Measurements from ENCODE around the gene KY. TPM values are rescaled to one million over a fixed set of nuclear protein-coding genes. Genes with fewer than 3 reads are reported as not detected.
A peak's percentile ranks its signal among the peaks of the same experiment; 100 is the strongest.

Gene KY
- total RNA-seq, 2 donors from 2014 or later: 1.4 to 1.7 TPM

DNA sequence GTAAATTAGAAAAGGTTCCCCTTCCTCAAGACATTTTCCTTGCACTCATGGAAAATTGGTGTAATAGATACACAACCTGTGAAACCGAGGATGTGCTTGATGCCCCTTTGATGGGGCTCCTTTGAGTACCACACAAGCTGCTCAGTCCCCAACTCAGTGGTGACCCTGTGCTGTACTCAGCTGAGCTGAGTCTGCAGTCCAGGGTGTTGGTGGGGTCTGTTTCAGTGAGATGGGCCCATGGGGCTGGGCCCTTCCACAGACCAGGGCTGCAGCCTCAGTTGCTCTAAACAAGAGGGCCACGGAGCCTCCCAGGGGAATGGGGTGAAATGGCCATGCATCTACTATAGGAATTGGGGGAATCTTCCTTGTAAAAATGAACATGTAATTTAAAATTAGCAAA, 39.3 kb downstream of the KY start:
- WGBS: 92% methylated on average over 2 of the region's 2 CpGs
- no peaks in the 10 kb centered on the region for H3K4me1 ChIP-seq (replicated peaks)
- no peaks in the 10 kb centered on the region for H3K9me3 ChIP-seq
- intact Hi-C loops (cut with DNase I): no loop called here
- H3K36me3 ChIP-seq: no peaks in the 10 kb centered on the region
- TF ChIP-seq POLR2AphosphoS5 (IDR thresholded peaks at IDR 0.05): no peak
- TF ChIP-seq, protein P1, sequence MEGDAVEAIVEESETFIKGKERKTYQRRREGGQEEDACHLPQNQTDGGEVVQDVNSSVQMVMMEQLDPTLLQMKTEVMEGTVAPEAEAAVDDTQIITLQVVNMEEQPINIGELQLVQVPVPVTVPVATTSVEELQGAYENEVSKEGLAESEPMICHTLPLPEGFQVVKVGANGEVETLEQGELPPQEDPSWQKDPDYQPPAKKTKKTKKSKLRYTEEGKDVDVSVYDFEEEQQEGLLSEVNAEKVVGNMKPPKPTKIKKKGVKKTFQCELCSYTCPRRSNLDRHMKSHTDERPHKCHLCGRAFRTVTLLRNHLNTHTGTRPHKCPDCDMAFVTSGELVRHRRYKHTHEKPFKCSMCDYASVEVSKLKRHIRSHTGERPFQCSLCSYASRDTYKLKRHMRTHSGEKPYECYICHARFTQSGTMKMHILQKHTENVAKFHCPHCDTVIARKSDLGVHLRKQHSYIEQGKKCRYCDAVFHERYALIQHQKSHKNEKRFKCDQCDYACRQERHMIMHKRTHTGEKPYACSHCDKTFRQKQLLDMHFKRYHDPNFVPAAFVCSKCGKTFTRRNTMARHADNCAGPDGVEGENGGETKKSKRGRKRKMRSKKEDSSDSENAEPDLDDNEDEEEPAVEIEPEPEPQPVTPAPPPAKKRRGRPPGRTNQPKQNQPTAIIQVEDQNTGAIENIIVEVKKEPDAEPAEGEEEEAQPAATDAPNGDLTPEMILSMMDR (IDR thresholded peaks at IDR 0.05): no peak
- TF ChIP-seq POLR2A (IDR thresholded peaks at IDR 0.05): no peak
- H3K27me3 ChIP-seq (replicated peaks; ENCODE audit: insufficient read depth): no peaks in the 10 kb centered on the region
- H3K4me3 ChIP-seq: no peak overlapping the region
- DNase-seq (ENCODE audit: low spot score): no peak
- H3K27ac ChIP-seq: no peak overlapping the region

DNA sequence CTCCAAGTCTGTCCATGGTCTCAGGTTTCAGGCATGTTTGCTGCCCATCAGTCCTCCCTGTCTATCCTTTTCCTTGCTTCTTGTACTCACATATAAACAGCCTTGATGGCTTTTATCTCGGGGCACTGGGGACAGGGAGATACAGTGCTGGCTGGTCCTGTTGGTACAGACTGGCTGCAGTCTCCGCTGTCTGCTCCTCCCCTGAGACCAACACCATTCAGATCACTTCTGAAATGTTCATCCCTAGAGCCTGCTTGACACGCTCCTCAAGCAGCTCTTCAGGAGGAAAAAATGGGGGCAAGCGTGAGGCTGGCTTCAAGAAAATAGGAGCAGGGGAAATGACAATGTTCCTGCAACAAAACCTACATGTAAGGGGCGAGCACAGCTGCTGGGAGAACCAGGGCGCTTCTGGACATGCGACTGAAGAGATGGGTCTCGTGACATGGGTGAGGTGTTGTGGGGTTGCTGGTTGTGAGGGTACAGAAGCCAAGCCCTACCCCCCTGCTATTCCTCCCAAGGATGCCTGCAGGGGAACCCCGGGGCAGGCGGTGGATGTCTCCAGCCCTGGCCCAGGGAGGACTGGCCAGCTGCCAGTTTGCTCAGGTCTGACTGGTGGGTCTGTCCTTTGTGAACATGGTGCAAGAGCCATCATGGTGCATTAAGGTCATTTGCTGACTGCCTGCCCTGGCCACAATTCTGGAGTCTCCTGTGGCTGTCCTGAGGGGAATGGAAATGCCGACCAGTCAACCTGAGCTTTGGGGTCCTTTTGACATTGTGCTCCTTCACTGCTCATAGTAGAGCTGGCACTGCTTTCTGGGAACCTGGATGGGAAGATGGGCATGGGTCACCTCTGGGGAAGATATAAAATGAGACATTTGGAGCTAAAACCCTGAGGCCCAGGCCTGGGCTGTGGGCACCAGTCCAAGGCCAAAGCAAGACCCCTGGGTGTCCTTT, 40.1 kb downstream of the KY start:
- Histone ChIP-seq H3K27ac (no peak overlapping the region), H3K4me1 (replicated peaks) (no peaks in the 10 kb centered on the region), H3K9me3 (no peaks in the 10 kb centered on the region), H3K27me3 (replicated peaks; ENCODE audit: insufficient read depth) (no peaks in the 10 kb centered on the region), H3K4me3 (no peak overlapping the region), H3K36me3 (no peaks in the 10 kb centered on the region)
- TF ChIP-seq POLR2AphosphoS5 (IDR thresholded peaks at IDR 0.05) (no peak), POLR2A (IDR thresholded peaks at IDR 0.05) (no peak)
- TF ChIP-seq, protein P1 (IDR thresholded peaks at IDR 0.05): no peak
- intact Hi-C loops (cut with DNase I): no loop called here
- 78% methylated on average over 11 of the region's 11 CpGs for WGBS
- DNase-seq (ENCODE audit: low spot score): no peak

DNA sequence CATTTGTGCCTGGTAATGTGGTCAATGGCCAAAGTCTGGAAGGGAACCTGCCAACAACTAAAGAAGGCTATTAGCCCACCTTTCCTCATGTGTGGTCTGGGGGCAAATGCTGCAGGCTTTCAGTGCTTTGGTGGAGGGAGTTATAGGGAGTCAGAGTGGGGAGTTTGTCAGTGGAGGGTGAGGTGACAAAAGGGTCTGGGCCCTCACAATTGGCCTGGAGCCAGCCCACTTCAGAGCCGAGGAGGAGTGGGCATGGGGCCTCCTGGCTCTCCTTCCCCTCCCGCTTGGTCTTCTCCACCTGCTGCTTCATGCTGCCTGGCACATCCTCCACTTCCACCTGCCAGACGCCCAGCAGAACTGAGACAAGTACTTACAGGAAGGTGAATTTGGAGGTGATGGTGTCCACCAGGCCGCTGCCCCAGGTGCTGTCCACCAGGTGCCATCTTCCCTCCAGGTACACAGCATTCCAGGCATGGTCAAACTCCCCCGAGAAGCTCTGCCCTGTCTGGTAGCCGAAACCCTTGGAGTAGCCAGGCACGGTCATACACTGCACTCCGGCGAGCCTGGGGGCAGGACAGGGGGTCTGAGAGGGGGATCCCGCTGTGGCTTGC, 40.9 kb downstream of the KY start:
- Histone ChIP-seq H3K36me3 (no peaks in the 10 kb centered on the region), H3K27ac (no peak overlapping the region), H3K27me3 (replicated peaks; ENCODE audit: insufficient read depth) (no peaks in the 10 kb centered on the region), H3K9me3 (no peaks in the 10 kb centered on the region), H3K4me3 (no peak overlapping the region), H3K4me1 (replicated peaks) (no peaks in the 10 kb centered on the region)
- TF ChIP-seq, protein P1 (IDR thresholded peaks at IDR 0.05): no peak
- TF ChIP-seq POLR2AphosphoS5 (IDR thresholded peaks at IDR 0.05) (no peak), POLR2A (IDR thresholded peaks at IDR 0.05) (no peak)
- WGBS: 60% methylated on average over 10 of the region's 10 CpGs
- intact Hi-C loops (cut with DNase I): no loop called here
- DNase-seq (ENCODE audit: low spot score): peak; percentile 2

DNA sequence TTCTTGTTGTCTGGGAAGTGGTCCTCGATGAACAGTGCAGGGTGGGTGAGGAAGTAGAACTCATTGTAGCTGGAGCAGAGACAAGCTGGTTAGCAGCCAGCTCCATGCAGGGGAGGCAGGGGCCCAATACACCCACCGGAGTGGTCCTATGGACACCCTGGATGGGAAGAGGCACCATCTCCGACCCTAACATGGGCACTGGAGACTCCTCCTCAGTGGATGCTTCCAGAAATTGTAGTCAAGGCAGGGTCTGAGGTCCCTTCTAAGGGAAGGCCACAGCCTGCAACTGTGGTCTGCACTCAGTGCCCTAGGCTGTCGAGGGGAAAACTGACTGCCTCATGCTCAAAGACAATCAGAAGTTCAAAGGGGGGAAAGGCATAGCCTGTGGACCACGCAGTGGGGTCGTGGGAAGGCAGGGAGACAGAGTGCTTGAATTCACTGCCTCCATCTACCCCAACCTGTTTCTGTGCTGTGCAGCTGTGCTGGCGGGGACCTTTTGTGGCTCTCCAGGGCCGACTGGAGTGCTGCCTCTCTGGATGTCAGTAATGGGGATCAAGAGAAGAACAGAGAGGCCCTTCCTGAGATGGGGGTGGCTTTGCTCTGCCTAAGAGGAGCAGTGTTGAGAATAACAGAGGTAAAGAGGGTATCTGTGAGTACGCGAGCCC, 41.9 kb downstream of the KY start:
- Histone ChIP-seq H3K4me1 (replicated peaks) (no peaks in the 10 kb centered on the region), H3K27me3 (replicated peaks; ENCODE audit: insufficient read depth) (no peaks in the 10 kb centered on the region), H3K4me3 (no peak overlapping the region), H3K36me3 (no peaks in the 10 kb centered on the region), H3K27ac (no peak overlapping the region), H3K9me3 (no peaks in the 10 kb centered on the region)
- intact Hi-C loops (cut with DNase I): no loop called here
- 89% methylated on average over 10 of the region's 10 CpGs for WGBS
- TF ChIP-seq, protein P1 (IDR thresholded peaks at IDR 0.05): no peak
- TF ChIP-seq POLR2A (IDR thresholded peaks at IDR 0.05) (no peak), POLR2AphosphoS5 (IDR thresholded peaks at IDR 0.05) (no peak)
- no peak for DNase-seq (ENCODE audit: low spot score)
